ENCODE data around the gene FMNL2.

Gene FMNL2

GRCh38 chr2:152486737-152487400 lies 151.9 kb downstream of the FMNL2 start:
- Histone ChIP-seq H3K9ac (ENCODE audit: insufficient read length) (peak overlapping the region; percentile 38), H3K27ac (peak overlapping the region; percentile 86), H3K4me3 (peak overlapping the region; percentile 65), H3K9me3 (ENCODE audit: low read depth, low read length) (no peaks in the 10 kb centered on the region), H3K36me3 (ENCODE audit: insufficient read depth, low read length) (no peaks in the 10 kb centered on the region)
- DNase-seq (ENCODE audit: low read depth, low spot score), result no peak
- TF ChIP-seq FOXP2 (optimal IDR thresholded peaks at IDR 0.05; ENCODE audit: control extremely low read depth, extremely low read length, insufficient read depth), result no peak
- TF ChIP-seq POLR2AphosphoS5 (IDR thresholded peaks at IDR 0.05; ENCODE audit: borderline replicate concordance, low read depth, low read length), result no peak
- no peak for TF ChIP-seq EZH2 (IDR thresholded peaks at IDR 0.05)

GRCh38 chr2:152488075-152488474 lies 153.1 kb downstream of the FMNL2 start:
- no peaks in the 10 kb centered on the region for H3K9me3 ChIP-seq (ENCODE audit: low read depth, low read length)
- no peak overlapping the region for H3K9ac ChIP-seq (ENCODE audit: insufficient read length)
- TF ChIP-seq FOXP2 (optimal IDR thresholded peaks at IDR 0.05; ENCODE audit: control extremely low read depth, extremely low read length, insufficient read depth) (no peak), POLR2AphosphoS5 (IDR thresholded peaks at IDR 0.05; ENCODE audit: borderline replicate concordance, low read depth, low read length) (no peak), EZH2 (IDR thresholded peaks at IDR 0.05) (no peak)
- H3K36me3 ChIP-seq (ENCODE audit: insufficient read depth, low read length), result no peaks in the 10 kb centered on the region
- no peak overlapping the region for H3K27ac ChIP-seq
- DNase-seq (ENCODE audit: low read depth, low spot score), result no peak
- H3K4me3 ChIP-seq, result no peak overlapping the region

- H3K27ac ChIP-seq, result no peak overlapping the region
- no peaks in the 10 kb centered on the region for H3K36me3 ChIP-seq (ENCODE audit: insufficient read depth, low read length)
- TF ChIP-seq POLR2AphosphoS5 (IDR thresholded peaks at IDR 0.05; ENCODE audit: borderline replicate concordance, low read depth, low read length), result no peak
- TF ChIP-seq FOXP2 (optimal IDR thresholded peaks at IDR 0.05; ENCODE audit: control extremely low read depth, extremely low read length, insufficient read depth), result no peak
- no peak for TF ChIP-seq EZH2 (IDR thresholded peaks at IDR 0.05)
- no peaks in the 10 kb centered on the region for H3K9me3 ChIP-seq (ENCODE audit: low read depth, low read length)
- no peak overlapping the region for H3K4me3 ChIP-seq
- no peak for DNase-seq (ENCODE audit: low read depth, low spot score)
- no peak overlapping the region for H3K9ac ChIP-seq (ENCODE audit: insufficient read length)
These were observed 154.4 kb downstream of the FMNL2 start for GRCh38 chr2:152489364-152489763.

DNA sequence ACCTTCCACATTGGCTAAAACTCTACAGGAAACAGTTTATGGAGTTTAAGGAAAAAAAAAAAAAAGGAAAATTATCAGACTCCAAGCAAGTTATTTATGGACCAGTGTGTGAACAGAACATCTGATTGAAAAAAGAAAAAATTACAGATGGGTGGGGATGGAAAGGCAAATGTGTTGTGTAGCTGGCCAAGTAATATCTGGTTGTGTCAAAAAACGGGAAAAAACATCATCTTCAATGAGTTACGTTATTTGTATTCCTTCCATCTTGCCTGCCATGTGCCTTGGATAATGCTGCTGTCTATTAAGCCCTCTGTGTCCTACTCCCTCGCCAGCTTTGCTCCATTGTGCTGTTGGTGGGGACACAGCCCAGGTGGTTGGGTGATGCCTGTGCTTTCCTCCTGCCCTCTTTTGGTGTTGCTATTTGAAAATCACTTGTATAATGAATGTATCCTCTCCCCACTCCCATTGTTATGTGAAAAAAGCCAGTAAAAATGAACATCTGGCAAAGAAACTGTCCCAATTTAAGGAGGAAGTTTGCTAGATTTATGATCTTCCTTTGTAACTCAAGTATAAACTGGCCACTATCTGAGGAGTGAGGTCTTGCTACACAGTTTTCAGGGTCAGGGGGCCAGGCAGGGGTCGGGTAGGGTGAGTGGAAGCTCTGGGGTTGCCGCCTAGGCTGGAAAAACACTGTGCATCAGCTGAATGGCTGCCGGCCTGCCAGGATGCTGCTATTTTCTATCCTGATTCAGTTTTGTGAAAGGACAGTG lies 155.9 kb downstream of the FMNL2 start:
- no peak overlapping the region for H3K4me3 ChIP-seq
- DNase-seq (ENCODE audit: low read depth, low spot score), result no peak
- H3K9ac ChIP-seq (ENCODE audit: insufficient read length), result no peak overlapping the region
- no peak overlapping the region for H3K27ac ChIP-seq
- TF ChIP-seq EZH2 (IDR thresholded peaks at IDR 0.05) (no peak), FOXP2 (optimal IDR thresholded peaks at IDR 0.05; ENCODE audit: control extremely low read depth, extremely low read length, insufficient read depth) (no peak), POLR2AphosphoS5 (IDR thresholded peaks at IDR 0.05; ENCODE audit: borderline replicate concordance, low read depth, low read length) (no peak)
- no peaks in the 10 kb centered on the region for H3K36me3 ChIP-seq (ENCODE audit: insufficient read depth, low read length)
- no peaks in the 10 kb centered on the region for H3K9me3 ChIP-seq (ENCODE audit: low read depth, low read length)

- no peak for DNase-seq (ENCODE audit: low read depth, low spot score)
- Histone ChIP-seq H3K36me3 (ENCODE audit: insufficient read depth, low read length) (no peaks in the 10 kb centered on the region), H3K27ac (peak overlapping the region; percentile 46; the same call in 1 of the 2 replicates), H3K9ac (ENCODE audit: insufficient read length) (peak overlapping the region; percentile 7), H3K9me3 (ENCODE audit: low read depth, low read length) (no peaks in the 10 kb centered on the region), H3K4me3 (peak overlapping the region; percentile 10; the same call in 1 of the 2 replicates)
- no peak for TF ChIP-seq FOXP2 (optimal IDR thresholded peaks at IDR 0.05; ENCODE audit: control extremely low read depth, extremely low read length, insufficient read depth)
- no peak for TF ChIP-seq EZH2 (IDR thresholded peaks at IDR 0.05)
- no peak for TF ChIP-seq POLR2AphosphoS5 (IDR thresholded peaks at IDR 0.05; ENCODE audit: borderline replicate concordance, low read depth, low read length)
These were observed 157.2 kb downstream of the FMNL2 start for GRCh38 chr2:152492131-152492530.

DNA sequence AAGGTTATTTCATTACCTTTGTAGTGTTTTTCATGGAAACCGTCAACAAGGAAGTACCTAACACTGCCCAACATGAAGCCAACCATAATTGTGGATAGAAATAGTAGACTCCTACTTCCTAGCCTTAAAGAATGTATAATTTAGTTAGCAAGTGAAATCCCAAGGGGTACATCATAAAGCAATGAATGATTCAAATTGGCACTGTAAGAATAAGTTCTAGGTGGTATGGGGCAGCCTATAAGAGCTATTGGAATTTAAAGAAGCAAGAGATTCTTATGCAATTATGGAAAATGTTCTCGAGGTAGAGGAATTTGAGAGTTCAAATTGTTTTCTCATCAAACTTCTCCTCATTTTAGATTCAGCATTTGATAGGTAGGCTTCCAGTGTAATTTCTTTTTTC lies 157.9 kb downstream of the FMNL2 start:
- Histone ChIP-seq H3K27ac (no peak overlapping the region), H3K9me3 (ENCODE audit: low read depth, low read length) (no peaks in the 10 kb centered on the region), H3K9ac (ENCODE audit: insufficient read length) (no peak overlapping the region), H3K36me3 (ENCODE audit: insufficient read depth, low read length) (no peaks in the 10 kb centered on the region), H3K4me3 (no peak overlapping the region)
- TF ChIP-seq POLR2AphosphoS5 (IDR thresholded peaks at IDR 0.05; ENCODE audit: borderline replicate concordance, low read depth, low read length), result no peak
- no peak for TF ChIP-seq FOXP2 (optimal IDR thresholded peaks at IDR 0.05; ENCODE audit: control extremely low read depth, extremely low read length, insufficient read depth)
- TF ChIP-seq EZH2 (IDR thresholded peaks at IDR 0.05), result no peak
- no peak for DNase-seq (ENCODE audit: low read depth, low spot score)

GRCh38 chr2:152493417-152493816 lies 158.4 kb downstream of the FMNL2 start:
- TF ChIP-seq EZH2 (IDR thresholded peaks at IDR 0.05), result no peak
- no peak for TF ChIP-seq FOXP2 (optimal IDR thresholded peaks at IDR 0.05; ENCODE audit: control extremely low read depth, extremely low read length, insufficient read depth)
- no peak for TF ChIP-seq POLR2AphosphoS5 (IDR thresholded peaks at IDR 0.05; ENCODE audit: borderline replicate concordance, low read depth, low read length)
- H3K4me3 ChIP-seq, result no peak overlapping the region
- no peak overlapping the region for H3K27ac ChIP-seq
- H3K9me3 ChIP-seq (ENCODE audit: low read depth, low read length), result no peaks in the 10 kb centered on the region
- no peak overlapping the region for H3K9ac ChIP-seq (ENCODE audit: insufficient read length)
- DNase-seq (ENCODE audit: low read depth, low spot score), result no peak
- no peaks in the 10 kb centered on the region for H3K36me3 ChIP-seq (ENCODE audit: insufficient read depth, low read length)

GRCh38 chr2:152493945-152494528 lies 159.1 kb downstream of the FMNL2 start:
- H3K27ac ChIP-seq, result no peak overlapping the region
- no peak for TF ChIP-seq EZH2 (IDR thresholded peaks at IDR 0.05)
- TF ChIP-seq FOXP2 (optimal IDR thresholded peaks at IDR 0.05; ENCODE audit: control extremely low read depth, extremely low read length, insufficient read depth), result no peak
- TF ChIP-seq POLR2AphosphoS5 (IDR thresholded peaks at IDR 0.05; ENCODE audit: borderline replicate concordance, low read depth, low read length), result no peak
- H3K9ac ChIP-seq (ENCODE audit: insufficient read length), result no peak overlapping the region
- H3K4me3 ChIP-seq, result no peak overlapping the region
- H3K36me3 ChIP-seq (ENCODE audit: insufficient read depth, low read length), result no peaks in the 10 kb centered on the region
- no peak for DNase-seq (ENCODE audit: low read depth, low spot score)
- H3K9me3 ChIP-seq (ENCODE audit: low read depth, low read length), result no peaks in the 10 kb centered on the region
